HUDEP-2 (cell line): ENCODE data around the gene HOXB2.

Experiments used
- DNase-seq, 76 experiments: peaks; one replicate each; lab custom pipeline; 2025; ENCODE audit not compliant: unreplicated experiment in 76 of 76; lab: John Stamatoyannopoulos, UW

HOXB2 gene

DNA sequence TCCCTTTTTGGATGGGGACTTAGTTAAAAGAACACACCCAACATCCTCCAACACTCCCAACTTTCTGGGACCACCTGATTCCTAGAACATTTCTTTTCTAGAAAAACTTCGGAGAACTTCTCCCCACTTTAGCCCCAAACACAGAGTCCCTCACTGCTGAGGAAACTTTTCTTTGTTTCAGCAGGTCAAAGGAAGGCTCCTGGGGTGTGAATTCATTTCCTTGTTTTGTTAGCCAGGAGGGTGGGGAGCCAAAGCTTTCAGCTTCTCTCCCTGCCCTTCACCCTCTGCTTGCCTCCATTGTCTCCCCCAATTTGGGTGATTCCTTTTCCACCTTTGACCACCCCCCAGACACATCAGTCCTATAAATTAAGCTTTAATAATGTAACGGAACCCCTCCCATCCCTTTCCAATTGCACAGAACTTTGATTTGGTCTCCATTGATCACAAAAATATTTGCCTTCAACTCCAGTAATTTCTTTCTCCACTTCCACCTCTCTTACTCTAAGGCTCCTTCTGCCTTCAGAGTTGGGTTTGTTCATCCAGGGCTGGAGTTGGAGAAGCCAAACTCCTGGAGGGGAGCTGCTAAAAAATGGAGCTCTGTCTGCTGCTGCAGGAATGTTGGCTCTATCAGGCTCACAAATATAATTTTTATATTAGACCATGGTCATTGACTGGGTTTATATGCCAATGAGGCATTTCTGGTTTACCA, 22.9 kb upstream of the HOXB2 start:
- no peak for DNase-seq

DNA sequence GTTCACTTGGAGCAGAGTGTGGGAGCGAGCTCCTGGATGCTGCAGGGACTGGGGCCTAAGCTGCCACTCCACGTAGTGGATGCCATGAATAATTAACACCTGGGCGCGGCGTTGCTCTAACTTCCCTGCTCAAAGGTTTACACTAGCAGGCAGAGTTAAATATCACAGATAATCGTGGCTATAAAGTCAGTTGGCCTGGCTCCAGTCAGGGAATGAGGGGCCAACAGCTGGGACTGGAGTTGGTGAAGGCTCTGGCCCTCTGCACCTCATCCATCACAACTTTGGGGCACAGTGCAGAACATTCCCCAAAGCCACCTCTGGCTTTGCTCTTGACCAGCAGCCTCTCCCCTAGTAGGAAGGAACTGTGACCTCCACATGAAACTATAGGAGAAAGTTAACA, 22.3 kb upstream of the HOXB2 start:
- no peak for DNase-seq

DNA sequence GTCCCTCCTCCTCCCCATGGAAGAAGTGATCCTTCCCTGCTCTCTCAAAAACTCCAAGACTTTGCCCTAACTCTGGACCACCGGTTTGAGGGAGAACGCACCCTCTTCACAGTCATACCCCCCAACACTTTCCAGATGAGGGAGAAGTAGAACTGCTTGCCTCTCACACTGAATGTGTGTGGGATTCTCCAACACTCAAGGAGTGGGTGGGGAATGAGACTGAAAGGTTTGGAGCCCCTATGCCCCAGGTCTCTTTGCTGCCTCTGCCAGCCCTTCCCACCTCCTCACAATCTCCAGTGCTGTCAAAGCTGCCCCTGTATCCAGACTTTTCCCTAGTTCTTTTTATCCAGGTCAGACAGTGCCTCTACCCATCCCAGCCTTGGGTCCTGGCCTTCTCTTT, 21.8 kb upstream of the HOXB2 start:
- no peak for DNase-seq

GRCh38 chr17:48565925-48566710, 21.2 kb upstream of the HOXB2 start:
- no peak for DNase-seq

- no peak for DNase-seq
Observed at GRCh38 chr17:48565022-48565554, 20.2 kb upstream of the HOXB2 start.

DNA sequence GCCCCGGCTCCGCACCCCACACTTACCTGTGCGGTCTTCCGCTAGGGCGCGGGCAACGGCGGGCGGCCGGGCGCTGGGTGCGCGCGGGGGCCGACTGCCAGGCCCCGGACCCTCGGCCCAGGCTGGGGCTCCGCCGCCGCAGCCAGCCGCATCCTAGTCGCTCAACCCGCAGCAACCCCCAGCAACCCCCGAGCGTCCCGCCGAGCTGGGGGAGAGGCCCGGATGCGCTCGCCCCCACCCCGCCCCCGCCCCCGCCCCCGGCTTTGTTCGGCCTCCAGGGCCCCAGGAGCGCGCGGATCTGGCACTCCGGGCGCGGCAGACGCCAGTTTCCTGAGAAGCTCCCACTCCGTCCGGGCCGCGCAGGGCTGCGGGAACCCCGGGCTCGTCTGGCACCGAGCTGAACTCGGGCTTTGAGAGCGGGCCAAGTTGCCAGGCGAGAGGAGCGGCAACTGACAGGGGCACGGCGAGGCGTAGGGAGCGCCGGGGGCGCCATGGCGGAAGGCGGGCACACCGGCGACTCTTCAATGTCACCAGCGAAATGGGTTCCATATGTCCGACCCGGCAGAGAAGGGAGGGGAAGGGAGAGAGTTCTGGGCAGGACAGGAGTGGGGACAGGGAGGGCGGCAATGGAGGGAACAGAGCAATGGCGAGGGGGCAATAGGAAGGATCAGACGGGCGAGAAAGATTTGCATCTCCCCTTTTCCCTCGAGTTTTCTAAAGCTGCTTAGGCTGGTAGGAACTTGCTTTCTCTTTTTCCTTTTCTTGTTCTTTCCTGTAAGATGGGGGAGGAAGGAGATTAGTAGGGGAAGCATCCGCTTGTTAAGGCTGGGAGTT, 19.5 kb upstream of the HOXB2 start:
- DNase-seq = no peak

- DNase-seq = no peak
Observed at GRCh38 chr17:48563867-48564187, 18.9 kb upstream of the HOXB2 start.

DNA sequence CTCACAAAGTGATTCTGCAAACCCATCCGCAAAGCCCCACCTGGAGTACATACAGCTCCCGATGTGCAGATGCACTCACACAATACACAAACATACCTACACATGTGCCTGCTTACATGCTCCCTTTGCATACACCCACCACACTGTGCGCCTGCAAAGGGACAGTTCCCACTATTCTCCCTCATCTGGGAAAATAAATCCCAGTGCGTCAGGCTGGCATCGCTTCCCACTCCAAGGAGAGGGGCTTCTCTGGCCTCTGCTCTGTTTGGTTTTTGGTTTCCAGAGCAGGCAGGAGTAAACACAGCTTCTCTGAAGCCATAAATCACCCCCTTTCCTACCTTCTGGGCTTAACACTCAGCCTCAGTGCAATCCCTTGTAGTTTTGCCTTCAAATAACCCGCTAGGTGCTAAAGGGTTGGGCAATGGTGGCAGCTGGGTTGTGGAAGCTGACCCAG, 18.5 kb upstream of the HOXB2 start:
- DNase-seq = no peak

DNA sequence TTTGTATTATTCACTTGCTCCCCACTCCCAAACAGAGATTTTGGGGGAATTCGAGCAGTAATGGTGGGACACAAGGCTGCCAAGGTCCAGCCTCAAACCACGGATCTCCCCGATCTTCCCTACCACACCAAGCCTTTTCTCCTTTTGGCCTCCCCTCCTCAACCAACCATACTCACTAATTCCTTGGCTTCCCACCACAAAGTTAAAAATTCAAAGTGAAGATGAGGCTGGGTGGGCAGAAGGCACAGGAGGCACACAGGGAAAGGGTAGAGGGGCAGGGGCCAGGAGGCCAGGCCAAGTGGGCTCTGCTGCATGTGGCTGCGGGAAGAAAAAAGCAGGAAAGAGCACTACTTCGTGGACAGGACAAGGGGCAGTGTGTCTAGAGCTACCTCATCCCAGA, 18.0 kb upstream of the HOXB2 start:
- no peak for DNase-seq

DNA sequence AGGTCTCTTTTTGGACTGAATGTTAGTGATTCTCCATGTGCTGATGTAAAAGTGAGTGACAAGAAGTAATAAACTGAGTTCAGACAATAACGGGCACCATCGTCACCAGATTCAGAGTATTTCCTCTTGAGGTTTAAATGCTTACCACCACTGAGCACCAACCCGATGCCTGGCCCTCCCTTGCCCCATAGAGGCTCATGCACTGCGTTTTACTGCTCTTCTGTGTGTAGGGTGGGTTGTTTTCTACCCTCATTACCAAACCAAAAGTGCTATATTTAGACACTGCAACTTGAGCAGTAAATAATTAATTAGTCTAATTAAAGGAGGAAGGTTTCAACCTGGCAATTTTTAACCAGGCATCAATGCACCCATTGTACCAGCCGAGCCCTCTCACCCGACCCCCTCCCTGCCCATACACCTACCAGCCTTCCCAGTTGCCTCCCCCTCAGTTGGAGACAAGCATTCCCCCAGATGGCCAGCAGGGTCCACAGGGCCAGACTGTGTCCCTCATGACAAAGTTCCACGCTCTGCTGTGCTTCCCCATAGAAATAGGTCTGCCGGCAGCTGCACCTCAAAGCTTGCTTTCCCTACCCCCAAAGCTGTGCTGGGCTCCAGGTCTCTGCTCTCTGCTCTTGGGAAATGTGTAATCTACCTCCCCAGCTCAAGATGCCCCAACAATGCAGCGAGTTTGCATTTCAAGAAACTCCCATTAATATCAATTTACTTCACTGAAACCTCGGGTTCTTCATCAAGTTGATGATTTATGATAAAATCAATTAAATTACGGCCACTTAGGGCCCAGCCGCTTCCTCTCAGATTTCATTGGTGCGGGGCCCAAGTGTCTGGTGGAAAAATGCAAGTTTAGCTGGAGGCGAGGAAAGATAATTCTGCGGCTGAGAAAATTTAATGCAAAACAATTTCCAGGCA, 17.2 kb upstream of the HOXB2 start:
- peak in 2 of 76 experiments; percentile 2 to 8 for DNase-seq

DNA sequence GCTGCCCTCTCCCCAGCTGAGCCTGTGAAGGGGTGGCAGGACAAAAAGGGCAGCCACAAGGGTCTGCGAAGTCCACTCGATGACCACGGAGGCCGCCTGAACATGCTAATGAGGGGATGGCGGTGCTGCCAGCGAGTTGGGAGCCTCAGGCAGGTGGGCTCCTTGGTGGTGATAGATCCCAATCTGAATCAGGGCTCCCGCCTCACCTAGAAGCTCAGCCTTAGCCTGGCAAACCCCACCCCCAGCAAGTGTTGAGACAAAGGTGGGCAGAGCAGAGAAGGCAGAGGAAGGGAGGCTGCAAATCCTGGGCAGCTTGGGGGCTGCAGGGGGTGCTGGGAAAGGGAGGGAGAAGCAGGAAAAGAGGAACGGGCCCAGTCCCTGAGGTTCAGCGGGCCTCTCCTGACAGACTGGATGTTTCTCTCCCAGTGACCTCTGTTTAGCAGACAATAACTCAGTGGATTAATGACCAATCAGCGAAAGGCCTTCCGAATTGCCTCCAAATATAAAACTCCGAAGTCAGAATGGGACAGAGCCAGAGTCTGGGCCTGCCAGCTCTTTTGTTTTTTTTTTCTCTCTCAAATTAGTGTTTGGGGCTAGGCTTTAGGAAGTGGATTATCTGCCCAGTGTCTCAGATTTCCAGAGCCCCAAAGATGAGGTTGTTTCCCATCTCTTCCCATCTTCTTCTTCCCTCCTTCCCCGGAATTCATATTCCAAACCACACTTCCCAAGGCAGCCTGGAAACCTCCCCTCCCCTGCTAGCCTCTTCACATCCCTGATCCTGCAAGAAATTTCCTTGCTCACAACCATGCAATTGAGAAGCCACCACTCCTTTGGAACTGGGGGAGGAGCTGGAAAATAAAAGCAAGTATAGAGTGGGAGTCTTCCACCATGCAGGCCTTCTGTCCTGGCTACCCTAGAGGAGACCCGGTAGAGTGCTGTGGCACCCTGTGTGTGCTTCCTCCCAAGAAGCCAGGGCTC, 15.2 kb upstream of the HOXB2 start:
- no peak for DNase-seq

- DNase-seq = no peak
Observed at GRCh38 chr17:48559122-48559839, 14.4 kb upstream of the HOXB2 start.

DNA sequence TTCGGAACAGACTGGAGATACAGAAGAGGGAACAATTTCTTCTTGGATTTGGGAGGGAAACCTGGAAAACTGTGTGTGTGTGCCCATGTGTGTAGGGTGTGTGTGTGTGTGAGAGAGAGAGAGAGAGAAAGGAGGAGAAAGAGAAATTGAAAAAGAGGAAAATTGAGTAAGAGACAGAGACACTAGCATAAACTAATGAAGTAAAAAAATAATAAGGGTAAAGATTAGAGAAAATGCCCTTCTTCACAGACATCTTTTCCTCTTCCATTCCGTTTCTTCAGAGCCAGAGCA, 13.9 kb upstream of the HOXB2 start:
- DNase-seq = no peak

- DNase-seq = no peak
Observed at GRCh38 chr17:48558057-48558830, 13.3 kb upstream of the HOXB2 start.

DNA sequence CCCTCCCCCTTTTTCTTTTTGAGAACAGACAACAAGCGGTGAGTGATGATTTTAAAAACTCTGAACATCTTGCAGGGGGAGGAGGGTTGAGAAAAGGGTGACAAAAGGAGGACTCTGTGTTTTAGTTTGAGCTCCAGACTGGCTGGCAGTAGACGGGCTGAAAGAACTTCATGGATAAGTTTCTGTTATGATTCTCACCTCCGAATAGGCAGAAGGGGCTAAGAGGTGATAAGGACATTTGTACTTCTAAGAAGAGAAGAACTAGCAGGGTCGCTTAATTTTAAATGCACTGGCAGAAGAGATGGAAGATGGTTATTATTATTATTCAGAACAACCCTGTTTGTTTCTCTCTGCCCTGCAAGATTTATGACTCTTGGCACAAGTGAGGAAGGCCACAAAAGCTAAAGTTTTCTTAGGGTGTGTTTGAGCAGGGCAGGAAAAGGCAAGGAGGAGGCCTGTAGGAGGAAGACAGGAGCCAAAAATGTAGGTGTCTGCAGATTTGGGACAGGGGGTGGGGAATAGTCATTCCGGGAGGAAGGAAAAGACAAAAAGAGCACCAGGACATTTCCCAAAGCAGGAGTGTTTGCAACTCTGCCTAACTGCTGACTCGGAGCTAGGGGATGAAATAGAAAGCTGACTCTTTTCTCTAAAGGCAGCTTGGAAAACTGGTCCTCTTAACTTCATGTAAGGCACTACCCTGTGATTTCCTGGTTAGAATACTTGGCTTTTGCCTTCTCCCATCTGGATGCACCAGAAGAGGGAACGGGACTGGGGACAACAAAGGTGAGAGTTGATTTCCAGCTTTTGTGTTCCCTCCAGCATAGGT, 11.9 kb upstream of the HOXB2 start:
- DNase-seq = no peak

GRCh38 chr17:48556229-48556575, 11.3 kb upstream of the HOXB2 start:
- DNase-seq = no peak
